BLaER1 (cell line): ENCODE results near the gene GZMM.

ENCODE experiments used
- H3K27ac ChIP-seq: shearing (Covaris generic); formaldehyde crosslinking; 2 replicates; pipeline ENCODE4 v1.8.1; 2022
- H3K27me3 ChIP-seq: shearing (Covaris generic); formaldehyde crosslinking; 2 replicates; pipeline ENCODE4 v1.8.1; 2022
- H3K36me3 ChIP-seq: shearing (Covaris generic); formaldehyde crosslinking; 2 replicates; pipeline ENCODE4 v1.8.1; 2022
- H3K4me1 ChIP-seq: shearing (Covaris generic); formaldehyde crosslinking; 2 replicates; pipeline ENCODE4 v1.8.1; 2022
- H3K4me2 ChIP-seq: shearing (Covaris generic); formaldehyde crosslinking; 2 replicates; pipeline ENCODE4 v1.8.1; 2022
- H3K4me3 ChIP-seq: shearing (Covaris generic); formaldehyde crosslinking; 2 replicates; pipeline ENCODE4 v1.8.1; 2022
- H3K9ac ChIP-seq: shearing (Covaris generic); formaldehyde crosslinking; 2 replicates; pipeline ENCODE4 v1.8.1; 2022
- H3K9me3 ChIP-seq: shearing (Covaris generic); formaldehyde crosslinking; 2 replicates; pipeline ENCODE4 v1.8.1; 2022
- H4K20me1 ChIP-seq: shearing (Covaris generic); formaldehyde crosslinking; 2 replicates; pipeline ENCODE4 v1.8.1; 2022
- Cebpa-rat ChIP-seq: shearing (Covaris generic); IDR thresholded peaks from 2 replicates; pipeline ENCODE4 v1.8.1; 2022

The GZMM gene

DNA sequence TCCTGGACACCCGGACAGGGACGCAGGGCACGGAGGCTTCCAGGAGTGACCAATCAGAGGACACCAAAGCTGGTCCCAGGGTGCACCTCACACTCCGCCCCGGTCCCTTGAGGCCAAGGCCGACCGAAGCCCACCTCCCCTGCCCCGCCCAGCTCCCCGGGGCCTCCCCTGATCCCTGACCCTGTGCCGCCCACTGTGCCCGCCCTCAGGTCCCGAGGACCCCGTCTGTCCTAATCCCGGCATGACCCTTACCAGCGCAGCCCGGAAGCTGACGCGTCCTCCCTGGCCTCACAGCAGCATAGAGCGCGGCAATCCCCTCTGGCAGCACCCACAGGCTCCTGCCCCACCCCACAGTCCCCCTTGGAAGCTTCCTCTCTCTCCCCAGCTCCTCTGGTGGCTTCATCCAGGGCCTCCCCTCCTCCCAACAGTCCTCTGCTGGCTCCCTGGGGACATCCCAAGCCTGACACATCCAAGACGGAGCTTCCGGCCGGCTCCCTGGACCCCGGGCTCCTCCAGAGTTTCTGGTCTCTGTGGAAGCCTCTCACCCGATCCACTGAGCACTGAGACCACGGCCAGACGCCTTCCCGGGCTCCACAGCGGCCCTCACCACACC, 19.7 kb upstream of the GZMM start:
- Histone ChIP-seq H3K4me3 (no peak overlapping the region), H3K27me3 (no peaks in the 10 kb centered on the region), H3K27ac (no peak overlapping the region), H4K20me1 (no peaks in the 10 kb centered on the region), H3K9ac (no peak overlapping the region), H3K9me3 (no peaks in the 10 kb centered on the region), H3K4me2 (no peak overlapping the region), H3K4me1 (peaks cover 10% of the 10 kb centered on the region), H3K36me3 (peaks cover 14% of the 10 kb centered on the region)
- TF ChIP-seq Cebpa-rat = no peak

GRCh38 chr19:525029-525428, 18.8 kb upstream of the GZMM start:
- no peak overlapping the region for H3K27ac ChIP-seq
- no peaks in the 10 kb centered on the region for H3K27me3 ChIP-seq
- no peaks in the 10 kb centered on the region for H3K9me3 ChIP-seq
- TF ChIP-seq Cebpa-rat = no peak
- H4K20me1 ChIP-seq = no peaks in the 10 kb centered on the region
- no peak overlapping the region for H3K4me2 ChIP-seq
- peaks cover 10% of the 10 kb centered on the region for H3K4me1 ChIP-seq
- no peak overlapping the region for H3K9ac ChIP-seq
- H3K36me3 ChIP-seq = peaks cover 5% of the 10 kb centered on the region
- H3K4me3 ChIP-seq = no peak overlapping the region

- no peak overlapping the region for H3K9ac ChIP-seq
- no peak overlapping the region for H3K4me3 ChIP-seq
- H3K9me3 ChIP-seq = no peaks in the 10 kb centered on the region
- no peaks in the 10 kb centered on the region for H4K20me1 ChIP-seq
- H3K36me3 ChIP-seq = no peaks in the 10 kb centered on the region
- H3K27me3 ChIP-seq = no peaks in the 10 kb centered on the region
- no peak overlapping the region for H3K27ac ChIP-seq
- H3K4me2 ChIP-seq = no peak overlapping the region
- peaks cover 15% of the 10 kb centered on the region for H3K4me1 ChIP-seq
- TF ChIP-seq Cebpa-rat = no peak
Observed at GRCh38 chr19:525857-526419, 17.9 kb upstream of the GZMM start.

GRCh38 chr19:530134-531008, 13.5 kb upstream of the GZMM start:
- peak overlapping the region; percentile 90 for H3K9ac ChIP-seq
- TF ChIP-seq Cebpa-rat = no peak
- H3K9me3 ChIP-seq = no peaks in the 10 kb centered on the region
- no peaks in the 10 kb centered on the region for H3K27me3 ChIP-seq
- peaks cover 21% of the 10 kb centered on the region for H3K4me1 ChIP-seq
- peaks cover 37% of the 10 kb centered on the region for H4K20me1 ChIP-seq
- peak overlapping the region; percentile 87 for H3K4me3 ChIP-seq
- H3K27ac ChIP-seq = peak overlapping the region; percentile 90
- peaks cover 12% of the 10 kb centered on the region for H3K36me3 ChIP-seq
- H3K4me2 ChIP-seq = peak overlapping the region; percentile 93

- peak overlapping the region; percentile 90 for H3K27ac ChIP-seq
- peaks cover 20% of the 10 kb centered on the region for H3K36me3 ChIP-seq
- peaks cover 45% of the 10 kb centered on the region for H4K20me1 ChIP-seq
- H3K4me1 ChIP-seq = peaks cover 21% of the 10 kb centered on the region
- H3K9ac ChIP-seq = peak overlapping the region; percentile 90
- H3K4me3 ChIP-seq = peak overlapping the region; percentile 87
- peak overlapping the region; percentile 93 for H3K4me2 ChIP-seq
- TF ChIP-seq Cebpa-rat = no peak
- H3K9me3 ChIP-seq = no peaks in the 10 kb centered on the region
- H3K27me3 ChIP-seq = no peaks in the 10 kb centered on the region
Observed at GRCh38 chr19:531009-531752, 12.7 kb upstream of the GZMM start.

DNA sequence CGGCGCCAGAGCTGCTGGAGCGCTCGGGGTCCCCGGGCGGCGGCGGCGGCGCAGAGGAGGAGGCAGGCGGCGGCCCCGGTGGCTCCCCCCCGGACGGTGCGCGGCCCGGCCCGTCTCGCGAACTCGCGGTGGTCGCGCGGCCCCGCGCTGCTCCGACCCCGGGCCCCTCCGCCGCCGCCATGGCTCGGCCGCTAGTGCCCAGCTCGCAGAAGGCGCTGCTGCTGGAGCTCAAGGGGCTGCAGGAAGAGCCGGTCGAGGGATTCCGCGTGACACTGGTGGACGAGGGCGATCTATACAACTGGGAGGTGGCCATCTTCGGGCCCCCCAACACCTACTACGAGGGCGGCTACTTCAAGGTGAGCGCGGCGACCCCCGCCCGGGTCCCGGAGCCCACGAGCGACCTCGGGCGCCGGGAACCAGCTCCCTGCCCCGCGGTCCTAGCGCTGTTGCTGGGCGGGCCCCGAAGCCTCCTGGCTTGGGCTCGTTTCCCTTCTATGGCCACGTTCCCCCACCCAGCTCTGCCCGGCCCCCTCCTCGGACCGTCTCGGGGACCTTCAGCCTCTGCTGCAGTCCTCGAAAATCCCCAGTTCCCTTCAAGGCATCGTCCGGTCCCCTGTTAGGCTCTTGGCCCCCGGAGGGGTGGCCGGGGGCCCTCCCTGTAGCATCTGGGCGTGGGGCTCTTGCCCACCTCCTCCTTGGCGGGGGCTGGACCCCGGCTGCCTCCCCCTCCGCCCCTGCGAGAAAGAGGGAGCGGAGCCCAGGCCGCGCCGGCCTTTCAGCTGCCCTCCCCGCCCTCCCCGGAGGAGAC, 11.9 kb upstream of the GZMM start, which contains the start of gene CDC34:
Gene CDC34 (plus strand): TSS at position 8 of the 808 bp plus-strand sequence. CDS start 172 bp downstream, at position 180.
- peak within 1 kb of the TSS; percentile 90 for H3K27ac ChIP-seq
- H3K4me1 ChIP-seq = peaks cover 21% of the 10 kb centered on the region
- H3K36me3 ChIP-seq = peaks cover 28% of the 10 kb centered on the region
- H3K4me2 ChIP-seq = peak within 1 kb of the TSS; percentile 99
- H3K9me3 ChIP-seq = no peaks in the 10 kb centered on the region
- peak within 1 kb of the TSS; percentile 90 for H3K9ac ChIP-seq
- no peaks in the 10 kb centered on the region for H3K27me3 ChIP-seq
- no peak for TF ChIP-seq Cebpa-rat
- H4K20me1 ChIP-seq = peaks cover 52% of the 10 kb centered on the region
- peak within 1 kb of the TSS; percentile 87 for H3K4me3 ChIP-seq

GRCh38 chr19:532561-533363, 11.1 kb upstream of the GZMM start:
- Histone ChIP-seq H3K36me3 (peaks cover 36% of the 10 kb centered on the region), H3K27ac (peak overlapping the region; percentile 90), H3K9me3 (no peaks in the 10 kb centered on the region), H3K4me3 (peak overlapping the region; percentile 87), H3K4me1 (peaks cover 24% of the 10 kb centered on the region), H3K4me2 (peak overlapping the region; percentile 99), H3K27me3 (no peaks in the 10 kb centered on the region), H4K20me1 (peaks cover 54% of the 10 kb centered on the region), H3K9ac (peak overlapping the region; percentile 90)
- no peak for TF ChIP-seq Cebpa-rat

GRCh38 chr19:533364-534058, 10.3 kb upstream of the GZMM start:
- peaks cover 61% of the 10 kb centered on the region for H4K20me1 ChIP-seq
- peak overlapping the region; percentile 90 for H3K9ac ChIP-seq
- peak overlapping the region; percentile 90 for H3K27ac ChIP-seq
- no peak for TF ChIP-seq Cebpa-rat
- peak overlapping the region; percentile 87 for H3K4me3 ChIP-seq
- H3K4me2 ChIP-seq = peak overlapping the region; percentile 99
- H3K36me3 ChIP-seq = peaks cover 43% of the 10 kb centered on the region
- no peaks in the 10 kb centered on the region for H3K9me3 ChIP-seq
- H3K27me3 ChIP-seq = no peaks in the 10 kb centered on the region
- peaks cover 31% of the 10 kb centered on the region for H3K4me1 ChIP-seq
